ENCODE measurements around the gene TCL1A. TPM values are rescaled to one million over a fixed set of nuclear protein-coding genes. Genes with fewer than 3 reads are reported as not detected.

Gene TCL1A
- total and polyA plus RNA-seq, 9 of the 15 experiments (the other 6 are each of a cell fraction or from before 2014, with no cell fraction given): 0.10 to 0.11 TPM; not detected in 7

GRCh38 chr14:95686935-95687334, 27.0 kb downstream of the TCL1A start:
- POLR2A ChIA-PET: no interaction called here
- H3K9ac ChIP-seq (ENCODE audit: insufficient read depth in 1 of 2, low read depth in 2 of 2, low read length in 2 of 2): no peak overlapping the region
- no peaks in the 10 kb centered on the region for H3K79me2 ChIP-seq (ENCODE audit: control insufficient read depth, insufficient read depth, low read length)
- no peaks in the 10 kb centered on the region for H3K36me3 ChIP-seq (ENCODE audit: control insufficient read depth, insufficient read depth, low read length)
- no peak overlapping the region for H3K4me2 ChIP-seq (ENCODE audit: insufficient read depth, low read length)
- H3K27me3 ChIP-seq (ENCODE audit: control insufficient read depth in 2 of 2, insufficient read depth in 2 of 2, low read length in 2 of 2): peaks cover 0 to 16% of the 10 kb centered on the region in 2 experiments; a peak in 2 of 5 replicates
- intact Hi-C loops (cut with micrococcal nuclease): loop anchor here (10.0 kb wide), 1 partner anchor 122 kb away; no protein-coding TSS in a partner anchor
- no peaks in the 10 kb centered on the region for H4K20me1 ChIP-seq (replicated peaks; ENCODE audit: control insufficient read depth, insufficient read depth, low read length)
- no peak overlapping the region for H3K4me3 ChIP-seq
- no peak overlapping the region for H3K27ac ChIP-seq (ENCODE audit: extremely low read depth, low read depth, low read length)
- DNase-seq (ENCODE audit: extremely low read depth in 1 of 4, low spot score in 3 of 4) (no peak), ATAC-seq (no peak), FAIRE-seq (no peak)
- CTCF ChIA-PET (ENCODE audit: low intra/inter-chr PET ratio): no interaction called here
- BruUV-seq (replicated peaks): no TSS peak
- 0% methylated on average over 2 of the region's 2 CpGs for WGBS (ENCODE audit: insufficient coverage, low coverage, missing lambda C conversion rate)
- no peak overlapping the region for H2AFZ ChIP-seq (ENCODE audit: low read depth, low read length)
- H3K9me3 ChIP-seq (replicated peaks; ENCODE audit: control insufficient read depth, insufficient read depth, low read depth, low read length): no peaks in the 10 kb centered on the region
- no peaks in the 10 kb centered on the region for H3K9me1 ChIP-seq (ENCODE audit: control insufficient read depth, insufficient read depth, low read length)
- in situ Hi-C loops (cut with MboI): no loop called here
- peaks cover 0 to 5% of the 10 kb centered on the region in 2 experiments; a peak in 2 of 5 replicates for H3K4me1 ChIP-seq (replicated peaks in 1 of 2; ENCODE audit: control insufficient read depth in 2 of 2, insufficient read depth in 2 of 2, low read length in 2 of 2)
- TF ChIP-seq POLR3G (IDR thresholded peaks at IDR 0.05; ENCODE audit: extremely low read depth, insufficient read length, insufficient replicate concordance) (no peak), GTF2E2 (tag; IDR thresholded peaks at IDR 0.05) (no peak), PHF21A (IDR thresholded peaks at IDR 0.05; ENCODE audit: borderline replicate concordance, low read depth) (no peak), UBTF (IDR thresholded peaks at IDR 0.05; ENCODE audit: borderline replicate concordance in 1 of 2, low read depth in 2 of 2, low read length in 2 of 2) (no peak), PATZ1 (CRISPR knock-in tag; IDR thresholded peaks at IDR 0.05; ENCODE audit: borderline replicate concordance) (no peak), ZNF197 (CRISPR knock-in tag; IDR thresholded peaks at IDR 0.05; ENCODE audit: low read depth) (no peak), ZNF592 (IDR thresholded peaks at IDR 0.05) (no peak), ZBTB2 (IDR thresholded peaks at IDR 0.05) (no peak), ZNF143 (CRISPR knock-in tag; IDR thresholded peaks at IDR 0.05) (no peak), KLF1 (tag; IDR thresholded peaks at IDR 0.05) (no peak), HDAC2 (IDR thresholded peaks at IDR 0.05) (no peak), CSDE1 (IDR thresholded peaks at IDR 0.05) (no peak), NFXL1 (CRISPR knock-in tag; IDR thresholded peaks at IDR 0.05) (no peak), HLTF (IDR thresholded peaks at IDR 0.05) (no peak)
